Measurements from ENCODE around the gene CIITA. TPM values are rescaled to one million over a fixed set of nuclear protein-coding genes. Genes with fewer than 3 reads are reported as not detected.
"Not testable (repeated sequence)": the region's sequence is repeated elsewhere in the genome, so short reads cannot be mapped to it uniquely, and the experiment has no call there.

CIITA gene
- total RNA-seq, 2 donors from 2014 or later: 11.7 to 16.0 TPM

DNA sequence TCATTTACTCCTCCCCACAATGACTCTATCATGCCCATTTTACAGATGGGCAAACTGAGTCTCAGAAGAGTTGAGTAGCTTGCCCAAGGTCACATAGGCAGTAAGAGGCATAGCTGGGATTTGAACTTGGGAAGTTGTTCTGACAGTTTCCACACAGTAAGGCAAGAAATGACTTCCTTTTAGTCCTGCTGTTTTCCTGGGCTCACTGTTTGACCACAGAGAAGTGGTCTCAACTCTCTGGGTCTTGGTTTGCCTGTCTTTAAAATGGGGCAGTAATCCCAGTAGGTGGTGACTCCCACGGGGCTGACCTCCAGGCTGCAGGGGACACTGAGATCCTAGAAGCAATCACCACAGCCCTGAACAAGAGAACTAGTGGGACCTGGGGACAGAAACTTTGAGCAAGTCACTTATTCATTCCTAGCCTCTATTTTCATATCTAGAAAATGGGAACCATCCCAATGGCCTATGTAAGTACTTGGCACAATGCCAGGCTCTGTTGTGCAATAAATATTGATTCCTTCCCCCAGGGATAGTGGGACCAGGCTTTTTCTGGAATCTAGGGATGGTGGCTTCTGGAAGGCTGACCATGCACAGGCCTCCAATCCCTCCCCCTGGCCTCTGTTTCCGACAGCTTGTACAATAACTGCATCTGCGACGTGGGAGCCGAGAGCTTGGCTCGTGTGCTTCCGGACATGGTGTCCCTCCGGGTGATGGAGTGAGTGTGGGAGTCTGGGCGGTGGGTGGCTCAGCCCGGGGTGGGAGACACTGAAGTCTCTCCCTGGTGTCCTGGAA is 44.7 kb downstream of the CIITA start:
- 58% methylated on average over 10 of the region's 10 CpGs for WGBS
- no peaks in the 10 kb centered on the region for H3K27me3 ChIP-seq (replicated peaks; ENCODE audit: insufficient read depth)
- intact Hi-C loops (cut with DNase I): no loop called here
- TF ChIP-seq POLR2AphosphoS5 (IDR thresholded peaks at IDR 0.05): no peak
- TF ChIP-seq, protein P1, sequence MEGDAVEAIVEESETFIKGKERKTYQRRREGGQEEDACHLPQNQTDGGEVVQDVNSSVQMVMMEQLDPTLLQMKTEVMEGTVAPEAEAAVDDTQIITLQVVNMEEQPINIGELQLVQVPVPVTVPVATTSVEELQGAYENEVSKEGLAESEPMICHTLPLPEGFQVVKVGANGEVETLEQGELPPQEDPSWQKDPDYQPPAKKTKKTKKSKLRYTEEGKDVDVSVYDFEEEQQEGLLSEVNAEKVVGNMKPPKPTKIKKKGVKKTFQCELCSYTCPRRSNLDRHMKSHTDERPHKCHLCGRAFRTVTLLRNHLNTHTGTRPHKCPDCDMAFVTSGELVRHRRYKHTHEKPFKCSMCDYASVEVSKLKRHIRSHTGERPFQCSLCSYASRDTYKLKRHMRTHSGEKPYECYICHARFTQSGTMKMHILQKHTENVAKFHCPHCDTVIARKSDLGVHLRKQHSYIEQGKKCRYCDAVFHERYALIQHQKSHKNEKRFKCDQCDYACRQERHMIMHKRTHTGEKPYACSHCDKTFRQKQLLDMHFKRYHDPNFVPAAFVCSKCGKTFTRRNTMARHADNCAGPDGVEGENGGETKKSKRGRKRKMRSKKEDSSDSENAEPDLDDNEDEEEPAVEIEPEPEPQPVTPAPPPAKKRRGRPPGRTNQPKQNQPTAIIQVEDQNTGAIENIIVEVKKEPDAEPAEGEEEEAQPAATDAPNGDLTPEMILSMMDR (IDR thresholded peaks at IDR 0.05): no peak
- H3K27ac ChIP-seq: no peak overlapping the region
- H3K9me3 ChIP-seq: no peaks in the 10 kb centered on the region
- no peaks in the 10 kb centered on the region for H3K36me3 ChIP-seq
- no peak for DNase-seq (ENCODE audit: low spot score)
- H3K4me3 ChIP-seq: no peak overlapping the region
- no peaks in the 10 kb centered on the region for H3K4me1 ChIP-seq (replicated peaks)

GRCh38 chr16:10922328-10923145 is 45.5 kb downstream of the CIITA start:
- DNase-seq (ENCODE audit: low spot score): no peak
- TF ChIP-seq POLR2A (IDR thresholded peaks at IDR 0.05) (no peak), POLR2AphosphoS5 (IDR thresholded peaks at IDR 0.05) (no peak)
- TF ChIP-seq, protein P1 (IDR thresholded peaks at IDR 0.05): no peak

GRCh38 chr16:10923146-10923649 is 46.2 kb downstream of the CIITA start:
- TF ChIP-seq, protein P1 (IDR thresholded peaks at IDR 0.05): no peak
- TF ChIP-seq POLR2AphosphoS5 (IDR thresholded peaks at IDR 0.05) (no peak), POLR2A (IDR thresholded peaks at IDR 0.05) (no peak)
- intact Hi-C loops (cut with DNase I): no loop called here
- Histone ChIP-seq H3K9me3 (no peaks in the 10 kb centered on the region), H3K27me3 (replicated peaks; ENCODE audit: insufficient read depth) (no peaks in the 10 kb centered on the region), H3K4me1 (replicated peaks) (no peaks in the 10 kb centered on the region), H3K27ac (no peak overlapping the region), H3K36me3 (peaks cover 0 to 4% of the 10 kb centered on the region in 2 donors), H3K4me3 (no peak overlapping the region)
- no peak for DNase-seq (ENCODE audit: low spot score)
- WGBS: 76% methylated on average over 10 of the region's 10 CpGs

More at GRCh38 chr16:10922328-10923145, 45.5 kb downstream of the CIITA start:
- H3K4me3 ChIP-seq: no peak overlapping the region
- intact Hi-C loops (cut with DNase I): no loop called here
- no peaks in the 10 kb centered on the region for H3K27me3 ChIP-seq (replicated peaks; ENCODE audit: insufficient read depth)
- H3K36me3 ChIP-seq: no peaks in the 10 kb centered on the region
- no peak overlapping the region for H3K27ac ChIP-seq
- H3K9me3 ChIP-seq: no peaks in the 10 kb centered on the region
- 52% methylated on average over 14 of the region's 14 CpGs for WGBS
- no peaks in the 10 kb centered on the region for H3K4me1 ChIP-seq (replicated peaks)

DNA sequence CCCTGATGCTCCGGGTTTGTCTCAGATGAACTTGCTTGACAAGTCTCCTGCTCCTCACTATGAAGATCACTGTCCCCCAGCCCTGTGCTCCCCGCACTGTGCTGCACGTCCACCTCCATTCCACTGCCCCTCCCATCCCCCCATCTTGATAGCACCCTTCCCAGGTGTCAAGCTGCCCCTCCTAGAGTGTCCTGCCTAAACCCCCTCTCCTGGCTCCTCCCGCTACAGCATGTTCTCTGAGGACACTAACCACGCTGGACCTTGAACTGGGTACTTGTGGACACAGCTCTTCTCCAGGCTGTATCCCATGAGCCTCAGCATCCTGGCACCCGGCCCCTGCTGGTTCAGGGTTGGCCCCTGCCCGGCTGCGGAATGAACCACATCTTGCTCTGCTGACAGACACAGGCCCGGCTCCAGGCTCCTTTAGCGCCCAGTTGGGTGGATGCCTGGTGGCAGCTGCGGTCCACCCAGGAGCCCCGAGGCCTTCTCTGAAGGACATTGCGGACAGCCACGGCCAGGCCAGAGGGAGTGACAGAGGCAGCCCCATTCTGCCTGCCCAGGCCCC is 46.7 kb downstream of the CIITA start:
- intact Hi-C loops (cut with DNase I): no loop called here

DNA sequence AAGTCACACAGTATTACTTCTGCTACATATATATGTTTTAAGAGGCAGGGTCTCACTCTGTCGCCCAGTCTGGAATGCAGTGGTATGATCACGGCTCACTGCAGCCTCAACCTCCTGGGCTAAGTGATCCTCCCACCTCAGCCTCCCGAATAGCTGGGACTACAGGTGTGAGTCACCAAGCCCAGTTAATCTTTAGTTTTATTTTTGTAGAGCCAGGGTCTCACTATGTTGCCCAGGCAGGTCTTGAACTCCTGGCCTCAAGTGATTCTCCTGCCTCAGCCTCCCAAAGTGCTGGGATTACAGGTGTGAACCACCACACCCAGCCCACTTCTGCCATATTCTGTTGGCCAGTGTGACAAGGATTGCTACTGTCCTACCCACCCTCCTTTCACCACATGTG is 48.3 kb downstream of the CIITA start:
- H3K4me3 ChIP-seq; H3K9me3 ChIP-seq; H3K4me1 ChIP-seq (replicated peaks); DNase-seq (ENCODE audit: low spot score); H3K27ac ChIP-seq; intact Hi-C loops (cut with DNase I); H3K27me3 ChIP-seq (replicated peaks; ENCODE audit: insufficient read depth); H3K36me3 ChIP-seq: not testable (repeated sequence)
- 100% methylated on average over 3 of the region's 3 CpGs for WGBS

More for the DNA sequence above, 46.7 kb downstream of the CIITA start:
- no peak for TF ChIP-seq POLR2A (IDR thresholded peaks at IDR 0.05)
- TF ChIP-seq, protein P1 (IDR thresholded peaks at IDR 0.05): no peak
- TF ChIP-seq POLR2AphosphoS5 (IDR thresholded peaks at IDR 0.05): no peak
- no peaks in the 10 kb centered on the region for H3K27me3 ChIP-seq (replicated peaks; ENCODE audit: insufficient read depth)
- H3K9me3 ChIP-seq: no peaks in the 10 kb centered on the region
- H3K4me3 ChIP-seq: no peak overlapping the region
- no peak overlapping the region for H3K27ac ChIP-seq
- H3K36me3 ChIP-seq: peaks cover 0 to 4% of the 10 kb centered on the region in 2 donors
- 50% methylated on average over 14 of the region's 14 CpGs for WGBS
- no peak for DNase-seq (ENCODE audit: low spot score)
- no peaks in the 10 kb centered on the region for H3K4me1 ChIP-seq (replicated peaks)
